A549 (cell line): ENCODE data around the gene ST6GALNAC4.

Experiments used
- PHF8 ChIP-seq: fragments of 200-600 bp; sonication (generic); IDR thresholded peaks from 2 replicates; pipeline ENCODE4 v1.6.1; 2016; ENCODE audit warnings: low read depth, mild to moderate bottlenecking, antibody characterized with exemption, moderate library complexity, borderline replicate concordance
- RAD21 ChIP-seq, 2 experiments: fragments of >200 bp in 1 of 2; sonication (Bioruptor Twin) in 1 of 2; formaldehyde crosslinking in 1 of 2; IDR thresholded peaks in 1 of 2; conservative IDR thresholded peaks in 1 of 2; 2 replicates in 1 of 2; 3 replicates in 1 of 2; pipeline ENCODE4 v1.6.1; 2012 to 2018; ENCODE audit warnings: inconsistent platforms in 1 of 2
- SMC3 ChIP-seq: fragments of >200 bp; sonication (Bioruptor Twin); formaldehyde crosslinking; IDR thresholded peaks from 3 replicates; pipeline ENCODE4 v1.6.1; 2018; ENCODE audit warnings: inconsistent platforms
- ZFP36 ChIP-seq: fragments of 450-650 bp; IDR thresholded peaks from 2 replicates; pipeline ENCODE4 v1.6.1; 2014; ENCODE audit warnings: borderline replicate concordance; ENCODE audit not compliant: partially characterized antibody
- TF ChIP-seq, protein P1 (sequence below): fragments of >200 bp; sonication (Bioruptor Twin); formaldehyde crosslinking; IDR thresholded peaks from 3 replicates; pipeline ENCODE4 v1.5.1; 2016
- TF ChIP-seq, protein P2 (sequence below): fragments of 250-450 bp; sonication (Bioruptor Pico); IDR thresholded peaks from 2 replicates; pipeline ENCODE4 v1.5.0; 2021; ENCODE audit warnings: mild to moderate bottlenecking, moderate library complexity, borderline replicate concordance

DNA sequence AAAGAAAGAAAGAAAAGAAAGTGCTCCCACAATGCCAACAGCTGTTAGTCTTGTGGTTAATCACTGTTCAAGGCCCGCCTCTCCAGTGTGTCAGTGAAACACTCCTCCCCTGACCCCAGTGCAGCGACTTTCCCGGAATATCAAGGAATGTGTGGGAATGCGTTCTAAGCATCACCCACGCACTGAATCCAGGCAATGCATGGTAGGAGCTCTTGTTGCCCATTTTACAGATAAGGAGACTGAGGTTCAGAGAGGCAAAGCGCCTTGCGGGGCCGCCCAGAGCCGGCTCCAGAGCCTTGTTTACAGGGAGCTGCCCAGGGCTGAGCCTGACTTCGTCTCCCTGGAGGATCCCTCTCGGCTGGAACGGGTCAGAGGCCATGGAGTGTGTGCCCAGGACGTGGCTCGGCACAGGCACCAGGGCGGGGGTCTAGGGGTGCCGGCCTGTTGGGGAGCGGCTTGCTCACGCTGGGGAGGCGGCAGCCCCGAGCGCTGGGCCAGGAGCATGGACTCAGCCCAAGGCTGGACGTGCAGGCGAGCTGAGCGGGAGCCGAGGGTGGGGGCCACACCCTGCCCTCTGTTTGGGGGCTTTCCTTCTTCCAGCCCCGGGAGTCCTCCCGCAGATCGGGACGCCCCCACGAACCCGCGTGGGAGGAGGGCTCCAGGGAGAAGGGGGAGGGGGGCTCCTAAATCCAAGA is 18.3 kb downstream of the ST6GALNAC4 start:
- TF ChIP-seq SMC3 (no peak), RAD21 (conservative IDR thresholded peaks at IDR 0.05 in 1 of 2, IDR thresholded peaks at IDR 0.05 in 1 of 2) (no peak), PHF8 (no peak), ZFP36 (no peak)
- TF ChIP-seq, protein P1, sequence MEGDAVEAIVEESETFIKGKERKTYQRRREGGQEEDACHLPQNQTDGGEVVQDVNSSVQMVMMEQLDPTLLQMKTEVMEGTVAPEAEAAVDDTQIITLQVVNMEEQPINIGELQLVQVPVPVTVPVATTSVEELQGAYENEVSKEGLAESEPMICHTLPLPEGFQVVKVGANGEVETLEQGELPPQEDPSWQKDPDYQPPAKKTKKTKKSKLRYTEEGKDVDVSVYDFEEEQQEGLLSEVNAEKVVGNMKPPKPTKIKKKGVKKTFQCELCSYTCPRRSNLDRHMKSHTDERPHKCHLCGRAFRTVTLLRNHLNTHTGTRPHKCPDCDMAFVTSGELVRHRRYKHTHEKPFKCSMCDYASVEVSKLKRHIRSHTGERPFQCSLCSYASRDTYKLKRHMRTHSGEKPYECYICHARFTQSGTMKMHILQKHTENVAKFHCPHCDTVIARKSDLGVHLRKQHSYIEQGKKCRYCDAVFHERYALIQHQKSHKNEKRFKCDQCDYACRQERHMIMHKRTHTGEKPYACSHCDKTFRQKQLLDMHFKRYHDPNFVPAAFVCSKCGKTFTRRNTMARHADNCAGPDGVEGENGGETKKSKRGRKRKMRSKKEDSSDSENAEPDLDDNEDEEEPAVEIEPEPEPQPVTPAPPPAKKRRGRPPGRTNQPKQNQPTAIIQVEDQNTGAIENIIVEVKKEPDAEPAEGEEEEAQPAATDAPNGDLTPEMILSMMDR, result no peak
- TF ChIP-seq, protein P2, sequence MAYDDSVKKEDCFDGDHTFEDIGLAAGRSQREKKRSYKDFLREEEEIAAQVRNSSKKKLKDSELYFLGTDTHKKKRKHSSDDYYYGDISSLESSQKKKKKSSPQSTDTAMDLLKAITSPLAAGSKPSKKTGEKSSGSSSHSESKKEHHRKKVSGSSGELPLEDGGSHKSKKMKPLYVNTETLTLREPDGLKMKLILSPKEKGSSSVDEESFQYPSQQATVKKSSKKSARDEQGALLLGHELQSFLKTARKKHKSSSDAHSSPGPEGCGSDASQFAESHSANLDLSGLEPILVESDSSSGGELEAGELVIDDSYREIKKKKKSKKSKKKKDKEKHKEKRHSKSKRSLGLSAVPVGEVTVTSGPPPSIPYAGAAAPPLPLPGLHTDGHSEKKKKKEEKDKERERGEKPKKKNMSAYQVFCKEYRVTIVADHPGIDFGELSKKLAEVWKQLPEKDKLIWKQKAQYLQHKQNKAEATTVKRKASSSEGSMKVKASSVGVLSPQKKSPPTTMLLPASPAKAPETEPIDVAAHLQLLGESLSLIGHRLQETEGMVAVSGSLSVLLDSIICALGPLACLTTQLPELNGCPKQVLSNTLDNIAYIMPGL (CRISPR knock-in tag), result no peak
